HepG2 (cell line): ENCODE data around the gene G6PC3. TPM values are rescaled to one million over a fixed set of nuclear protein-coding genes. Genes with fewer than 3 reads are reported as not detected.

Experiments
- ARID3A ChIP-seq: IDR thresholded peaks from 2 replicates; pipeline ENCODE4 v1.6.1; 2012; ENCODE audit warnings: low read depth, low read length, improper control_type of control experiment
- GMEB1 ChIP-seq: sonication (generic); formaldehyde crosslinking; IDR thresholded peaks from 2 replicates; pipeline ENCODE4 v1.5.1; 2020; ENCODE audit warnings: missing genetic modification reagents, mild to moderate bottlenecking, borderline replicate concordance
- HCFC1 ChIP-seq: fragments of 150-350 bp; IDR thresholded peaks from 2 replicates; pipeline ENCODE4 v1.6.1; 2014; ENCODE audit warnings: low read depth, low read length
- HDAC1 ChIP-seq: sonication (generic); formaldehyde crosslinking; IDR thresholded peaks from 2 replicates; pipeline ENCODE4 v1.5.1; 2020; ENCODE audit warnings: mild to moderate bottlenecking, missing genetic modification reagents
- HOXD1 ChIP-seq: sonication (generic); formaldehyde crosslinking; IDR thresholded peaks from 2 replicates; pipeline ENCODE4 v1.5.0; 2020; ENCODE audit warnings: missing genetic modification reagents
- NFATC3 ChIP-seq: sonication (generic); formaldehyde crosslinking; IDR thresholded peaks from 2 replicates; pipeline ENCODE4 v1.5.1; 2020; ENCODE audit warnings: mild to moderate bottlenecking, missing genetic modification reagents
- PBX2 ChIP-seq: IDR thresholded peaks from 2 replicates; pipeline ENCODE4 v1.6.1; 2016; ENCODE audit warnings: control low read depth
- RFXAP ChIP-seq: sonication (generic); formaldehyde crosslinking; IDR thresholded peaks from 2 replicates; pipeline ENCODE4 v1.4.0; 2020; ENCODE audit warnings: missing genetic modification reagents, borderline replicate concordance
- XBP1 ChIP-seq: sonication (generic); formaldehyde crosslinking; IDR thresholded peaks from 2 replicates; pipeline ENCODE4 v1.5.0; 2020; ENCODE audit warnings: missing genetic modification reagents
- ZFP36L1 ChIP-seq: sonication (generic); formaldehyde crosslinking; IDR thresholded peaks from 2 replicates; pipeline ENCODE4 v1.8.0; 2022; ENCODE audit warnings: mild to moderate bottlenecking, missing genetic modification reagents, moderate library complexity
- ZNF20 ChIP-seq: sonication (generic); formaldehyde crosslinking; IDR thresholded peaks from 2 replicates; pipeline ENCODE4 v1.4.0; 2020; ENCODE audit warnings: mild to moderate bottlenecking, moderate library complexity, missing genetic modification reagents
- ZNF773 ChIP-seq: sonication (generic); formaldehyde crosslinking; IDR thresholded peaks from 2 replicates; pipeline ENCODE4 v1.4.0; 2020; ENCODE audit warnings: missing genetic modification reagents, borderline replicate concordance
- polyA plus RNA-seq, 8 experiments: library from polyadenylated mRNA; depleted of rRNA in 3 of 8; stranded (reverse) in 7 of 8; unstranded in 1 of 8; fragments of >200 nt; fragmentation: Illumina TruSeq in 4 of 8; extraction: Trizol in 4 of 8; gene quantifications; 2 replicates each; pipeline versions ENCODE4 v1.2.1 to v1.2.3, GENCODE V29; 2011 to 2016; ENCODE audit warnings: low read depth in 4 of 8, missing spikeins in 1 of 8, mixed read lengths in 1 of 8; ENCODE audit not compliant: insufficient read depth in 1 of 8
- total RNA-seq, 5 experiments: library from RNA; depleted of rRNA; stranded (reverse); fragments of >200 nt; fragmentation: Illumina TruSeq; extraction: Trizol; gene quantifications; 2 replicates each; pipeline ENCODE4 v1.2.3, GENCODE V29; 2016; ENCODE audit warnings: low read depth in 1 of 5
- TF ChIP-seq, protein P1 (sequence below): sonication (generic); formaldehyde crosslinking; IDR thresholded peaks from 2 replicates; pipeline ENCODE4 v1.8.1; 2022; ENCODE audit warnings: mild to moderate bottlenecking, missing genetic modification reagents

Gene G6PC3
- total and polyA plus RNA-seq, 2 of the 13 experiments (the other 11 are each of a cell fraction or from before 2014, with no cell fraction given): 38.5 to 75.8 TPM

GRCh38 chr17:44110011-44110686 lies 39.6 kb downstream of the G6PC3 start (continued):
- TF ChIP-seq ZFP36L1 (no peak), HOXD1 (CRISPR knock-in tag) (no peak), ZNF773 (CRISPR knock-in tag) (peak; percentile 13; the same call in 1 of the 2 replicates), HDAC1 (CRISPR knock-in tag) (no peak), HCFC1 (no peak), RFXAP (peak; percentile 6; the same call in 1 of the 2 replicates), XBP1 (no peak), GMEB1 (CRISPR knock-in tag) (no peak), PBX2 (no peak), ZNF20 (CRISPR knock-in tag) (no peak), ARID3A (no peak), NFATC3 (CRISPR knock-in tag) (0 out of 2 replicates have a peak, but pooled peaks have one; percentile 32)
- TF ChIP-seq, protein P1, sequence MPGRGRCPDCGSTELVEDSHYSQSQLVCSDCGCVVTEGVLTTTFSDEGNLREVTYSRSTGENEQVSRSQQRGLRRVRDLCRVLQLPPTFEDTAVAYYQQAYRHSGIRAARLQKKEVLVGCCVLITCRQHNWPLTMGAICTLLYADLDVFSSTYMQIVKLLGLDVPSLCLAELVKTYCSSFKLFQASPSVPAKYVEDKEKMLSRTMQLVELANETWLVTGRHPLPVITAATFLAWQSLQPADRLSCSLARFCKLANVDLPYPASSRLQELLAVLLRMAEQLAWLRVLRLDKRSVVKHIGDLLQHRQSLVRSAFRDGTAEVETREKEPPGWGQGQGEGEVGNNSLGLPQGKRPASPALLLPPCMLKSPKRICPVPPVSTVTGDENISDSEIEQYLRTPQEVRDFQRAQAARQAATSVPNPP: no peak
